ENCODE measurements around the gene TMEM131L. TPM values are rescaled to one million over a fixed set of nuclear protein-coding genes. Genes with fewer than 3 reads are reported as not detected.

Gene TMEM131L
- polyA plus RNA-seq, 2 of the 4 experiments (the other 2 are of a cell fraction) = 3.4 to 5.0 TPM

GRCh38 chr4:153433754-153434105 lies 32.4 kb upstream of the TMEM131L start:
- CTCF ChIA-PET = interaction anchor here (1.5 kb wide), 1 partner anchor 140 kb away, joined by 3 read pairs; no protein-coding TSS in a partner anchor
- DNase-seq (ENCODE audit: low read depth in 1 of 2, low spot score in 1 of 2) = no peak
- WGBS (ENCODE audit: missing lambda C conversion rate) = 72% methylated on average over 3 of the region's 3 CpGs
- Histone ChIP-seq H3K4me2 (no peak overlapping the region), H3K4me3 (no peak overlapping the region), H3K27ac (no peak overlapping the region), H3K4me1 (no peaks in the 10 kb centered on the region), H3K9me3 (no peaks in the 10 kb centered on the region)
- FAIRE-seq = no peak
- ATAC-seq = no peak
- TF ChIP-seq E2F6 (IDR thresholded peaks at IDR 0.05; ENCODE audit: borderline replicate concordance, low read depth) (no peak), ZNF302 (CRISPR knock-in tag; IDR thresholded peaks at IDR 0.05) (no peak), FOSL2 (IDR thresholded peaks at IDR 0.05) (no peak), FOSL2 (CRISPR knock-in tag; IDR thresholded peaks at IDR 0.05) (no peak), NPAS2 (CRISPR knock-in tag; IDR thresholded peaks at IDR 0.05; ENCODE audit: borderline replicate concordance) (no peak), HOXA7 (CRISPR knock-in tag; IDR thresholded peaks at IDR 0.05) (no peak), CHD4 (IDR thresholded peaks at IDR 0.05; ENCODE audit: borderline replicate concordance) (no peak), EP300 (IDR thresholded peaks at IDR 0.05) (no peak), MYC (IDR thresholded peaks at IDR 0.05; ENCODE audit: borderline replicate concordance, low read length) (no peak), JUNB (IDR thresholded peaks at IDR 0.05) (no peak), CHD2 (IDR thresholded peaks at IDR 0.05; ENCODE audit: low read length, partially characterized antibody) (no peak), KDM5A (IDR thresholded peaks at IDR 0.05) (no peak), REST (IDR thresholded peaks at IDR 0.05) (no peak), ZFP36 (IDR thresholded peaks at IDR 0.05; ENCODE audit: borderline replicate concordance, partially characterized antibody) (no peak), TP53 (CRISPR knock-in tag; IDR thresholded peaks at IDR 0.05) (no peak), CTCF (IDR thresholded peaks at IDR 0.05) (no peak)
- POLR2A ChIA-PET = no interaction called here

- H3K27ac ChIP-seq = no peak overlapping the region
- WGBS (ENCODE audit: missing lambda C conversion rate) = 70% methylated on average over 2 of the region's 2 CpGs
- no peak for DNase-seq (ENCODE audit: low read depth in 1 of 2, low spot score in 1 of 2)
- ChIA-PET POLR2A (no interaction called here), CTCF (interaction anchor here (1.5 kb wide), 1 partner anchor 140 kb away, joined by 3 read pairs; no protein-coding TSS in a partner anchor)
- TF ChIP-seq CHD4 (IDR thresholded peaks at IDR 0.05; ENCODE audit: borderline replicate concordance) (no peak), HES2 (IDR thresholded peaks at IDR 0.05) (no peak), RAD21 (conservative IDR thresholded peaks at IDR 0.05 in 1 of 2, IDR thresholded peaks at IDR 0.05 in 1 of 2) (no peak), CEBPB (IDR thresholded peaks at IDR 0.05) (no peak), ESRRA (IDR thresholded peaks at IDR 0.05; ENCODE audit: borderline replicate concordance, low read length) (no peak), EHMT2 (IDR thresholded peaks at IDR 0.05; ENCODE audit: low read depth) (no peak), BCL3 (IDR thresholded peaks at IDR 0.05) (no peak), HOXA7 (CRISPR knock-in tag; IDR thresholded peaks at IDR 0.05) (no peak), FOSL2 (IDR thresholded peaks at IDR 0.05) (no peak), FOSL2 (CRISPR knock-in tag; IDR thresholded peaks at IDR 0.05) (no peak), NPAS2 (CRISPR knock-in tag; IDR thresholded peaks at IDR 0.05; ENCODE audit: borderline replicate concordance) (no peak), MAFK (IDR thresholded peaks at IDR 0.05; ENCODE audit: partially characterized antibody) (no peak), NFE2L2 (conservative IDR thresholded peaks at IDR 0.05; ENCODE audit: low read length) (no peak), NR3C1 (IDR thresholded peaks at IDR 0.05) (no peak), KDM5A (IDR thresholded peaks at IDR 0.05) (no peak), FOSB (CRISPR knock-in tag; IDR thresholded peaks at IDR 0.05) (no peak), ZNF302 (CRISPR knock-in tag; IDR thresholded peaks at IDR 0.05) (no peak), RCOR1 (IDR thresholded peaks at IDR 0.05; ENCODE audit: low read depth, low read length) (no peak), MAX (IDR thresholded peaks at IDR 0.05) (no peak), USF2 (IDR thresholded peaks at IDR 0.05) (no peak)
- no peak overlapping the region for H3K4me3 ChIP-seq
- FAIRE-seq = no peak
- H3K9me3 ChIP-seq = no peaks in the 10 kb centered on the region
- H3K4me2 ChIP-seq = no peak overlapping the region
- ATAC-seq = no peak
- H3K4me1 ChIP-seq = no peaks in the 10 kb centered on the region
Observed at GRCh38 chr4:153434190-153434589, 32.0 kb upstream of the TMEM131L start.

All from A549 (cell line).